CD4-positive, alpha-beta memory T cell (primary cell): ENCODE data around the gene MRPS6. TPM values are rescaled to one million over a fixed set of nuclear protein-coding genes. Genes with fewer than 3 reads are reported as not detected.

Experiments used
- CTCF ChIA-PET: fragments of 350-600 bp; sonication (Branson Sonifier 250); formaldehyde crosslinking; loops from one replicate; lab custom pipeline; 2021; ENCODE audit warnings: inconsistent platforms; ENCODE audit not compliant: partially characterized antibody; lab: Charles Lee
- POLR2A ChIA-PET: fragments of 350-600 bp; sonication (Branson Sonifier 250); formaldehyde crosslinking; loops from one replicate; lab custom pipeline; 2021; ENCODE audit not compliant: partially characterized antibody; lab: Charles Lee
- DNase-seq, 5 donors: peaks; one replicate each; pipeline versions ENCODE4 v3.0.0 to v3.0.0-alpha.2; 2020 to 2022; ENCODE audit warnings: mixed read lengths in 1 of 5
- H3K27ac ChIP-seq: one replicate; pipeline ENCODE4 v1.7.0; 2013; ENCODE audit warnings: low read depth, low read length
- H3K27me3 ChIP-seq: 2 replicates; pipeline ENCODE4 v1.7.0; 2013; ENCODE audit warnings: mild to moderate bottlenecking, low read length, moderate library complexity; ENCODE audit not compliant: insufficient read depth
- H3K36me3 ChIP-seq: 2 replicates; pipeline ENCODE4 v1.7.0; 2013; ENCODE audit warnings: mild to moderate bottlenecking, low read length, moderate library complexity; ENCODE audit not compliant: insufficient read depth
- H3K4me1 ChIP-seq: 2 replicates; pipeline ENCODE4 v1.7.0; 2013; ENCODE audit warnings: mild to moderate bottlenecking, low read length, moderate library complexity; ENCODE audit not compliant: insufficient read depth
- H3K4me3 ChIP-seq, 2 donors: one replicate each; pipeline ENCODE4 v1.7.0; 2013; ENCODE audit warnings: low read length in 2 of 2, mild to moderate bottlenecking in 1 of 2
- H3K9me3 ChIP-seq, 2 donors: one replicate each; pipeline ENCODE4 v1.7.0; 2013; ENCODE audit warnings: low read length in 2 of 2, control low read depth in 1 of 2; ENCODE audit not compliant: control insufficient read depth in 1 of 2
- H3K27ac Mint-ChIP-seq, 7 donors: one replicate each; pipeline ENCODE4 v1.8.0; 2020 to 2021; ENCODE audit warnings: mixed read lengths in 7 of 7, mild to moderate bottlenecking in 6 of 7, inconsistent platforms in 3 of 7, moderate library complexity in 3 of 7
- H3K27me3 Mint-ChIP-seq, 2 donors: one replicate each; pipeline ENCODE4 v1.8.0; 2020 to 2021; ENCODE audit warnings: mixed read lengths in 2 of 2
- H3K36me3 Mint-ChIP-seq, 2 donors: one replicate each; pipeline ENCODE4 v1.8.0; 2020 to 2021; ENCODE audit warnings: mixed read lengths in 2 of 2, inconsistent platforms in 1 of 2, mild to moderate bottlenecking in 1 of 2
- H3K4me1 Mint-ChIP-seq, 4 donors: one replicate each; pipeline ENCODE4 v1.8.0; 2020 to 2021; ENCODE audit warnings: mixed read lengths in 4 of 4, mild to moderate bottlenecking in 1 of 4
- H3K4me3 Mint-ChIP-seq, 8 donors: one replicate each; pipeline ENCODE4 v1.8.0; 2020 to 2021; ENCODE audit warnings: mixed read lengths in 8 of 8, mild to moderate bottlenecking in 7 of 8, moderate library complexity in 6 of 8, inconsistent platforms in 3 of 8
- H3K9me3 Mint-ChIP-seq, 8 donors: one replicate each; pipeline ENCODE4 v1.8.0; 2020 to 2021; ENCODE audit warnings: mixed read lengths in 8 of 8, mild to moderate bottlenecking in 5 of 8, inconsistent platforms in 3 of 8, moderate library complexity in 1 of 8
- intact Hi-C: fragments of 100-400 bp; cut with micrococcal nuclease; formaldehyde crosslinking; loops from one replicate; pipeline ENCODE4 v1.15.1; 2023
- polyA plus RNA-seq, 2 donors: library from polyadenylated mRNA; unstranded; fragments of 300-500 nt; fragmentation: Illumina TruSeq; gene quantifications; one replicate each; pipeline ENCODE4 v1.2.3, GENCODE V29; 2021
- total RNA-seq, 2 experiments: library from RNA; stranded (reverse); gene quantifications; one replicate each; pipeline ENCODE4 v1.2.3, GENCODE V29; 2021

The MRPS6 gene
- total and polyA plus RNA-seq, 4 experiments from 2014 or later, result 76.9 to 160 (median 108) TPM

GRCh38 chr21:34158866-34159835 lies 85.8 kb downstream of the MRPS6 start:
- DNase-seq, result no peak
- CTCF ChIA-PET, result no interaction called here
- H3K4me3 ChIP-seq, result no peak overlapping the region
- no peak overlapping the region for H3K4me3 Mint-ChIP-seq
- H3K27me3 ChIP-seq, result no peaks in the 10 kb centered on the region
- H3K4me1 Mint-ChIP-seq, result peaks cover 0 to 2% (median 0%) of the 10 kb centered on the region in 4 donors
- POLR2A ChIA-PET, result no interaction called here
- no peak overlapping the region for H3K27ac Mint-ChIP-seq
- no peaks in the 10 kb centered on the region for H3K36me3 ChIP-seq
- H3K9me3 Mint-ChIP-seq, result peaks cover 2 to 51% (median 31%) of the 10 kb centered on the region in 8 donors
- peaks cover 16 to 23% of the 10 kb centered on the region in 2 donors for H3K36me3 Mint-ChIP-seq
- intact Hi-C loops, result no loop called here
- no peak overlapping the region for H3K27ac ChIP-seq
- no peaks in the 10 kb centered on the region for H3K4me1 ChIP-seq
- H3K9me3 ChIP-seq, result no peaks in the 10 kb centered on the region
- no peaks in the 10 kb centered on the region for H3K27me3 Mint-ChIP-seq

GRCh38 chr21:34166468-34166867 lies 93.1 kb downstream of the MRPS6 start:
- Histone ChIP-seq H3K9me3 (peaks cover 8 to 32% of the 10 kb centered on the region in 2 donors), H3K36me3 (no peaks in the 10 kb centered on the region), H3K4me3 (no peak overlapping the region), H3K27me3 (no peaks in the 10 kb centered on the region), H3K4me1 (no peaks in the 10 kb centered on the region), H3K27ac (no peak overlapping the region)
- intact Hi-C loops, result no loop called here
- ChIA-PET CTCF (interaction anchor here (0.6 to 1.7 kb wide), 3 partner anchors 9 to 242 kb away, joined by 3 to 5 read pairs (median 4); no protein-coding TSS in a partner anchor), POLR2A (no interaction called here)
- Mint-ChIP-seq H3K4me1 (no peaks in the 10 kb centered on the region), H3K36me3 (peaks cover 50 to 57% of the 10 kb centered on the region in 2 donors), H3K27ac (no peak overlapping the region), H3K4me3 (no peak overlapping the region), H3K27me3 (no peaks in the 10 kb centered on the region), H3K9me3 (peaks cover 2 to 94% (median 83%) of the 10 kb centered on the region in 8 donors)
- no peak for DNase-seq

- H3K36me3 Mint-ChIP-seq, result peaks cover 36 to 49% of the 10 kb centered on the region in 2 donors
- intact Hi-C loops, result no loop called here
- H3K27me3 Mint-ChIP-seq, result no peaks in the 10 kb centered on the region
- no peaks in the 10 kb centered on the region for H3K4me1 ChIP-seq
- DNase-seq, result no peak
- H3K27ac Mint-ChIP-seq, result no peak overlapping the region
- H3K4me1 Mint-ChIP-seq, result no peaks in the 10 kb centered on the region
- no peak overlapping the region for H3K27ac ChIP-seq
- no peak overlapping the region for H3K4me3 ChIP-seq
- no peaks in the 10 kb centered on the region for H3K27me3 ChIP-seq
- no peaks in the 10 kb centered on the region for H3K36me3 ChIP-seq
- no peak overlapping the region for H3K4me3 Mint-ChIP-seq
- ChIA-PET POLR2A (no interaction called here), CTCF (no interaction called here)
- peaks cover 2 to 93% (median 84%) of the 10 kb centered on the region in 8 donors for H3K9me3 Mint-ChIP-seq
- H3K9me3 ChIP-seq, result peaks cover 8 to 25% of the 10 kb centered on the region in 2 donors
Measured at GRCh38 chr21:34170886-34171285, 97.5 kb downstream of the MRPS6 start.

GRCh38 chr21:34174470-34174869 lies 101.1 kb downstream of the MRPS6 start:
- no peaks in the 10 kb centered on the region for H3K4me1 ChIP-seq
- POLR2A ChIA-PET, result no interaction called here
- Mint-ChIP-seq H3K27me3 (no peaks in the 10 kb centered on the region), H3K4me1 (no peaks in the 10 kb centered on the region), H3K4me3 (no peak overlapping the region), H3K36me3 (peaks cover 18 to 24% of the 10 kb centered on the region in 2 donors), H3K9me3 (peaks cover 3 to 68% (median 57%) of the 10 kb centered on the region in 8 donors), H3K27ac (no peak overlapping the region)
- no peaks in the 10 kb centered on the region for H3K36me3 ChIP-seq
- no peak for DNase-seq
- no peaks in the 10 kb centered on the region for H3K27me3 ChIP-seq
- CTCF ChIA-PET, result no interaction called here
- H3K4me3 ChIP-seq, result no peak overlapping the region
- intact Hi-C loops, result no loop called here
- no peaks in the 10 kb centered on the region for H3K9me3 ChIP-seq
- H3K27ac ChIP-seq, result no peak overlapping the region

- H3K36me3 ChIP-seq, result no peaks in the 10 kb centered on the region
- no peaks in the 10 kb centered on the region for H3K4me1 ChIP-seq
- H3K27me3 Mint-ChIP-seq, result no peaks in the 10 kb centered on the region
- POLR2A ChIA-PET, result no interaction called here
- peaks cover 6 to 14% of the 10 kb centered on the region in 2 donors for H3K36me3 Mint-ChIP-seq
- no peak for DNase-seq
- H3K9me3 Mint-ChIP-seq, result peaks cover 3 to 51% (median 41%) of the 10 kb centered on the region in 8 donors
- no peak overlapping the region for H3K4me3 ChIP-seq
- CTCF ChIA-PET, result no interaction called here
- intact Hi-C loops, result no loop called here
- H3K27ac ChIP-seq, result no peak overlapping the region
- H3K4me3 Mint-ChIP-seq, result no peak overlapping the region
- no peaks in the 10 kb centered on the region for H3K4me1 Mint-ChIP-seq
- H3K9me3 ChIP-seq, result no peaks in the 10 kb centered on the region
- H3K27ac Mint-ChIP-seq, result no peak overlapping the region
- H3K27me3 ChIP-seq, result no peaks in the 10 kb centered on the region
Measured at GRCh38 chr21:34176448-34176847, 103.1 kb downstream of the MRPS6 start.

GRCh38 chr21:34177919-34178567 lies 104.7 kb downstream of the MRPS6 start:
- CTCF ChIA-PET, result no interaction called here
- no peak for DNase-seq
- H3K4me1 Mint-ChIP-seq, result no peaks in the 10 kb centered on the region
- POLR2A ChIA-PET, result no interaction called here
- Histone ChIP-seq H3K4me1 (no peaks in the 10 kb centered on the region), H3K9me3 (no peaks in the 10 kb centered on the region), H3K36me3 (no peaks in the 10 kb centered on the region), H3K4me3 (no peak overlapping the region), H3K27me3 (no peaks in the 10 kb centered on the region), H3K27ac (no peak overlapping the region)
- no peak overlapping the region for H3K27ac Mint-ChIP-seq
- H3K4me3 Mint-ChIP-seq, result no peak overlapping the region
- intact Hi-C loops, result no loop called here
- H3K36me3 Mint-ChIP-seq, result peaks cover 1 to 9% of the 10 kb centered on the region in 2 donors
- H3K9me3 Mint-ChIP-seq, result peaks cover 3 to 37% (median 26%) of the 10 kb centered on the region in 8 donors
- no peaks in the 10 kb centered on the region for H3K27me3 Mint-ChIP-seq

GRCh38 chr21:34179204-34179935 lies 106.0 kb downstream of the MRPS6 start:
- Histone ChIP-seq H3K27me3 (no peaks in the 10 kb centered on the region), H3K27ac (no peak overlapping the region), H3K9me3 (no peaks in the 10 kb centered on the region), H3K4me3 (no peak overlapping the region), H3K36me3 (no peaks in the 10 kb centered on the region), H3K4me1 (no peaks in the 10 kb centered on the region)
- ChIA-PET CTCF (no interaction called here), POLR2A (no interaction called here)
- Mint-ChIP-seq H3K27ac (peak overlapping the region in 1 of 7 donors; percentile 11), H3K9me3 (peaks cover 2 to 24% (median 12%) of the 10 kb centered on the region in 8 donors), H3K4me1 (no peaks in the 10 kb centered on the region), H3K27me3 (no peaks in the 10 kb centered on the region), H3K36me3 (peaks cover 0 to 2% of the 10 kb centered on the region in 2 donors), H3K4me3 (no peak overlapping the region)
- no peak for DNase-seq
- intact Hi-C loops, result no loop called here
